ENCODE measurements around the gene SUCNR1.
"Not testable (repeated sequence)": the region's sequence is repeated elsewhere in the genome, so short reads cannot be mapped to it uniquely, and the experiment has no call there.

Gene SUCNR1

DNA sequence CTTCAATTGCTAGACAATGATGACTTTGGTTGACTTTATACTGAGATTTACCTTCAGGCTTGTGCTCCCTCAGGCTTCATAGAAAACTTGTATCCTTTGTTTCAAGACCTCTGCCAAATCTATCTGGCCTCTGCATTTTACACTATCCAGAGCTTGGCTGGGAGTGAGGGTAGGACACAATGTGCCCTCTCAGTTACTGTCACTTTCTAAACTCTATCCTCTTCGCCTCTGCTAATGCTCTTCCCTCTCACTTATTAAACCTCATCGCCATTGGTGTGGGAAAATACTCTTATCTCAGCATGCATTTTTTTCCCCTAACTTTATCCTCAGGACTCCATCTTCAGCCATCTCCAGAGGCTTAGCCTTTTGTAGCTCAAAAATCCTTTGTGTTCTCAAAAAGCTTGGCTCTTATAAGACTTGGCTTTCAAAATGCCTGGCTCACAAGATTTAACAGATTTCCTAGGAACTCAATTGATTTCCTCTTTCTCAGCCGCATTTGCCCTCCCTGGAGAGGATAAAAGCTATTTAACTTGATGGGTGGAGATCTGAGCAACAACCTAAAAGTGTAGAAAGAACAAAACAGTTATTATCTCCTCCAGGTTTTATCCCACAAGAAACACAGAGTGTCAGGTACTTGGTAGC is 28.3 kb downstream of the SUCNR1 start:
- DNase-seq: no peak

DNA sequence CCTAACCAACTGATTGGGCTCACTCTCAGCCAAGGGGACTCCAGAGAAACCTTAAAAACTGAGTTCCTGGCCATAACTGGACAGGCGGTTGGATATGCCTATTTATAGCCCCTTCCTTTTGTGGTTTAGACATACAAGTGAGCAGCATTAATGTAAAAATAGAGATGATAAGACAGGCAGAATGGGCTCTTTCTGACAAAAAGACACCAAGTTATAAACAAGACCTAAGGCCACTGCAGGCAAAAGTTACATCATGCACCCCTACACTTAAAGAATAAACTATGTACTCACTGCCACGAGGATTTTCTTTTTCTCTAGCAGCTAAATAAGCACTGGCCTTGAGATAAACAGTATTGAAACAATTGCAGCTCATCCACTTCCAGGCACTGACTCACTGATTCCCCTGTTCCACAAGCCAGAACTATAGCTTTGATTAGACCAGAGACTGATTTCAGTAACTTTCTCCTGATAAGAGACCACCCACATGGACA is 30.1 kb downstream of the SUCNR1 start:
- no peak for DNase-seq

DNA sequence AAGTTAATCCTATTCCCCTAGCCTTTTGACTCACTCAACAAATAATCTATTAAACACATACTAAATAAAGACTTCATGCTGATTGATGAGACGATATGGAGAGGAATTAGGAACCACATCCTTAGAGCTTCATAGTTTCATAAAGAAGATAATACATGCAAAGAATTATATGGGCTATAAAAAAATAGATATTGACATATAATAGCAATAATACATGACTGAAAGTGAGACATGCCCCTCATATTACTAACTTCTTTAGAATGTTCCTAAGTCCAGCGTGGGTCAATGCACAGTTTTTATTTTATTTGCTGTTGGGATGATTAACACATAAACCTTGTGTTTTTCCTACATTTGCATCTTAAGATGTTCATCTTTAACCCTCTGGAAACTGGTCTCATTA is 32.2 kb downstream of the SUCNR1 start:
- no peak for DNase-seq

DNA sequence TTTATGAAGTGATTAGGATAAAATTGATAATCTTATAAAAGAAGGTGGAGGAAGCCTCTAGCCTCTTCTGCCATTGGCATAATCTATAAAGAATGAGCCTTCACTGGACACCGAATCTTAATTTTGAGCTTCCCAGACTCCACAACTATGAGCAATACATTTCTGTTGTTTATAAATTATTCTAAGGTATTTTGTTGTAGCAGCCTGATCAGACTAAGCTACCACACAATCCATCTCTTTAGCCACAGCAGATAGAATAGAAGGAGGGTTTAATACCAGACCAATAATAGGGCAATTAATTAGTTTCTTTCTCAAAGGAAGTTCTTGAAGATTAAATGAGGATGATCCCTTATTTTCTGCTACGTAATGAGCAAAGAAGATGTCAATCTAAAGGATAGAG is 33.3 kb downstream of the SUCNR1 start:
- DNase-seq: no peak

DNA sequence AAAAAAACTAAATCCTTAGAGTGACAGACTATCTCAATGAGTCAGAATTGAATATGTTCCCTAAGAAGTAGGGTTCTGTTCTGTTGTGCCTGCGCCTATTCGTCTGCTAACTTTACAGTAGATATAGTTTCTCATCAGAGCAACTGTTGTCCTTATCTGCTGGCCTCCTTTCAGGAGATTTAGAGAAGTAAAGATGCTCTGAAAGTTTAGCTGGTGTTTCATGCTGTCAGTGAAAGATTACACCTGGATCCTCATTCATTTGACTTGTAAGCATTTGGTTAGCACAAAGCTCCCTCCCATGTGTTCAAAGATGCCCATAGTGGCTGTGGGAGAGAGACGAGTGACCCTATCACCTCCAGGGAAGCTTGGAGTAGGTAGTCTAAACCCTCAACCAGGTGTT is 35.0 kb downstream of the SUCNR1 start:
- DNase-seq: no peak

DNA sequence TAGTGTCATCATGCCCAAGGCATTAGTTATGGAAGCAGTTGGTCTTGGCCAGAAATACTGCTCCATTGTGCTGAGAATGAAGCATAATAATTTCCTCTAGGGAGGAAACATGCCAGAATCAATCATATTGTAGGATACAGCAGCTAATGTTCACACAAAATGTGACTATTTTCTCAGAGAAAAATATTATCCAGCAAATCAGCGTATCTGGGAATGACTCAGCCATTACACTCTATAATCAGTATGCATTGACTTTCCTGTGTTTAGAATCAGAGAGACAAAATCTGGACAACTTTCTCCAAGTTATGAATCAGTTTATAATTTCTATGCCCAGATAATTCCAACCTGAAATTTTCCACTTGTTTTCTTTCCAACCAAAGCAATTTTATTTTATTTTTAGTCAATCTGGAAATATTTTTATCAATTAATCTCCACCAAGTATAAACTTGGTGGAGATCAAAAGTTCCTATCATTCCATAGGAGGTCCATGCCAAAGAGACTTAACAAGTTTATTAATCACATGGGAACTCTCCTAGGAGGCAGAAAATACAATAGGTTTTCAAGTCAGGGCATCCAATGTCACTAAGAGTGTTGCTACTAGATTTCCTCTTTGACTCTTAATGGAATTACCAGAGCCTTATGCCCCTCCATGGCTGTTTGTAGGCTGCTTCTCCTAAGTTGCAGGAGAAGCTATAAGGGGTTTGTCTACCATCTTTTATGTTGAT is 36.4 kb downstream of the SUCNR1 start:
- no peak for DNase-seq

DNA sequence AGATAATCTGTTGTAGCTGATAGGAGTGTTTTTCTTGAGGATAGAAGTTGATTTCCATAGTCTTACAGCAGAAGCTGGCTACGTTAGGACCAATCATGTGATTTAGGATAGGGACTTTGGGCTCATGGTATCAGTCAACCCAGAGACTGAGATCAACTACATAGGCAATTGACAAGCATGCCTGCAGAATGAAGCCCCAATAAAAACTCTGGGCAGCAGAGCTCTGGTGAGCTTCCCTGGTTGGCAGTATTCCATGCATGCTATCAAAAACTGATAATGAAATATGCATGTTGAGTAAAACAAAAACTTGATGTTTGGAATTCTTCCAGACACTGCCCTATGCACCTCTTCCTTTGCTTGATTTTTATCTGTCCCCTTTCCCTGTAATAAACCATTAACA is 38.0 kb downstream of the SUCNR1 start:
- DNase-seq: no peak

DNA sequence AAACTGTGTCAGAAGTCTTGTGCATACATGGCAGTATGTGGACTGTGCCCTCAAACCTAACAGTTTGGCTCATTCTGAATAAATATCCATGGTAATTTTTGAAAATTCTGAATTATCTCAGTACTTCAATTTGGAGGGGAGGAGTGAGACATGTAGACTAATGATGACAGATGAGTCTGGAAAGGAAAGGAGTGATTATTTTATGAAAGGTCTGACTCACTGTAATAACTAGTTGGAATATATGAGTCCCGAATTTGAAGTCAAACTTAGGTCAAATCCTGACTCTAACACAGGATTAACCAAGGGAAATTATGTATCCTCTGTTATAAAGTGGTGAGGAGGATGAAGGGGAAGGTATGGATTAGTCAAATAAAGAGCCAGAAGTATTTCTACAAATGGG is 38.6 kb downstream of the SUCNR1 start:
- DNase-seq: no peak

DNA sequence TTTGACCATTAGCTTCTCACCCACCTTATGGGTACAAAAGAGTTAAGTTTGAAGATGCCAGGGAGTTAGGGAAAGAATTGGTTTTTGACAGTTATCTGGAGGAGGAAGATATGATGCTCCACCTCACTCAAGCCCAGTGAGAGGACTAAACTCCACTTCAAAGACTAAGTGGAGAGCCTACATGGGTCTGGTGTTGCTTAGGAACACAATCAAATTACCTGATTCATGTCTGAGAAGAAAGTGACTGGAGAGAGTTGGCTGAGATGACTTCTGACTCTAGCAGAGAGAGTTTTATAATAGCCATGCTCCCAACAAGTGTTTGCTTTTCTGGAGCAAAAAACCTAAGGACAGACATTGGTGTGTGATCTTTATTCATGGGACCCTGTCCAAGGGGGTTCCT is 43.3 kb downstream of the SUCNR1 start:
- no peak for DNase-seq

DNA sequence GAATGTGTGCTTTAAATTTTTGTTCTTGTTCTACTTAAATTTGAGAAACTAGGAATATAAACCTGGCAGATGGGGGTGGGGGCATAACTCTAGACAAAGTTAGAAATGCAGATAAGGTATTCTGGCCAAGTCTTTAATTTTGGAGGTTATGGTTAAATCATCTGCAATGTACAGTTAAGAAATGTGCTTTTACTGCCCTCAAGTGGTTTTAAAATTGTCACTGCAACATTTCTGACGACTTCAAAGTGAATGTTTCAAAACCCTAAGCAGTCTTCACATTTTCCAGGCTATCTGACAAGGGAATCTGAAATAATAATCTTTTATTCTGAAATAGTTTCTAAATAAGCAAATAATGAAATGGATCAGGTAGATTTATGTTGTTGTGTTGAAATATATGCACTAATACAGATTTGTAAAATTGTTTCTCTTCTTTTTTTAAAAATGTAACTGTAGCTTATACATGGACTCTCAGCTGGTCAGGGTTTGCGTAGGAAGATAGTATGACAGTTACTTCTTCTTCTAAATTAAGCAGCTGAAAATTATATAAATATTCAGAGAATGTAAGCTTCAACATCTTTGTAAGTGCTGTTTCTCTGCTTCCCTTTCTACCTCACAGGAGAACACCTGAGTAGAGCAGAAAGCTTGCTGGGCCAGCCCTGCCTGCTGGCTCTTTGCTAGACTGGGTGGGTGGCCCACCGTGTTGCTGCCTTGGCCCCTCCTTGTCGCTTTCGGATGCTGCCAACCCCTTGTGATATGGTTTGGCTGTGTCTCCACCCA is 45.0 kb downstream of the SUCNR1 start:
- DNase-seq: peak; percentile 54

DNA sequence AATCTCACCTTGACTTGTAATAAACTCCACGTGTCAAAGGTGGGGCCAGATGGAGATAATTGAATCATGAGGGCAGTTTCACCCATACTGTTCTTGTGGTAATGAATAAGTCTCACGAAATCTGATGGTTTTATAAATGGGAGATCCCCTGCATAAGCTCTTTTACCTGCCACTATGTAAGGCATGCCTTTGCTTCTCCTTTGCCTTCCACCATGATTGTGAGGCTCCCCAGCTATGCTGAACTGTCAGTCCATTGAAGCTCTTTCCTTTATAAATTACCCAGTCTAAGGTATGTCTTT is 45.5 kb downstream of the SUCNR1 start:
- DNase-seq: no peak

DNA sequence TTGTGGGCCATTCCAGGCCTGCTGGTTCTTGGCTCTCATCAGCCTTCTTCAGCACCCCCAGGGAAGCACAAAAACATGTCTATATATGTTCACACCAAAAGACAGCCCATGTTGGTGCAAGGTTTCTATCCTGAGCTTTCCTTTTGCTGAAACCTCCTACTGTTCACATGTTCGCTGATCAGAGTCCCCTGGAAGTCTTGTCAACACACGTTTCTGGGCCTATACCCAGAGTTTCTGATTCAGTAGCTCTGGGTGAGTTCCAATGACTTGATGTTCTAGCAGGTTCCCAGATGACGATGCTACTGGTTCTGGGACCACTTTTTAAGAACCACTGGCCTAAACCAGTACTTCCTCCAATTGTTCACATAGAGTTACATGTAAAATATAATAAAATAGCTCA is 46.0 kb downstream of the SUCNR1 start:
- DNase-seq: no peak

DNA sequence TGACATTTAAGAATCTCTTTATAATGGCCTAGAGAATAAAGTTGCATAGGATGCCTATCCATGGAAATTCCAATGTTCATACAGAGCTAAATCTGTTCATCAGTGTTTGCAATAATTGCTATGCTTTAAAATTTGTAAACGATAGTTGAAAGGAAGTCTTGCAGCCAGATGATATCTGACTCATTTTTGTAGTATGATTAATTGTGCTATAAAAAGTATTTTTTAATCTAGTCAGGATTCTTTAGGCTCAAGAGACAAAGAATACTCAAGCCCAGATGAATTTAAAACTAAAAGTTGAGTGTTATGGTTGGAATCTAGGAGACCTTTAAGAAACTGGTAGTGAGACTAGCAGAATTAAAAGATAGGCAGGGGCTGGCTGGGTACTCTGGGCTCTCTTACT is 50.5 kb downstream of the SUCNR1 start:
- no peak for DNase-seq

DNA sequence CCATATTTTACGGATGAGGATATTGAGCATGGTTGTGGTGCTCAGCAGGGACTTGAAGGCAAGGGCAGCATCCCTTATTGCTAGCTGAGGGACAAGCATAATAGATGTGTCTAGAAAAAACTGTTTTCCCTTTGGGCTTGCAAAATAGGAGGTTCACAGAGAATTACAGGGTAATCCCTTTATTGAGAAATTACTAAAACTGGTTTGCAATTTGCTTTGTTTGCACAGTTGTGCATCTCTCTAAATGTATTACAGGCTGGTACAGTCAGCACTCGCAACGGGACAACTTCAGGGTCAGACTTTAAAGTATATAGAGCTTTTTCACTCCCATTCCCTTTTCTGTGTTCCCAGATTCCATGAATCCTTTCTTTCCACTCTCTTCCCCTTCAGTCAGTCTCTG is 51.3 kb downstream of the SUCNR1 start:
- no peak for DNase-seq

DNA sequence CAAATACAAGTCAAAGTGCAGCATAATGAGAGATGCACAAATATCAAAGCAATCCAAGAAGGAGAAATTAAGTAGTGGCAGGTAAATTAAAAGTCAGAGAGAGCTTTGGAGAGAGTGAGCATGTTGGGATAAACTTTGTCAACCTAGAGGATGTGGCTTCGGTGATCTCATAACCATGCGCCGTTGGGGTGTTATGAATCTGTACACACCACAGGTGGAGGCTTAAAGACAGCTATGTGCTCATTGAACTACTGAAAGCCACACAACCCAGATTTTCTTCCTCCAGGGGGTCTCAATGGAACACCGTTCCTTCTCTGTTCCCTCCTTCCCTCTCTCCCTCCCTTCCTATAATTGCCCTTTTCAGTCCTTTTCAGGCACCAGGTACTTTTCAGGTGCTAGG is 52.0 kb downstream of the SUCNR1 start:
- no peak for DNase-seq

DNA sequence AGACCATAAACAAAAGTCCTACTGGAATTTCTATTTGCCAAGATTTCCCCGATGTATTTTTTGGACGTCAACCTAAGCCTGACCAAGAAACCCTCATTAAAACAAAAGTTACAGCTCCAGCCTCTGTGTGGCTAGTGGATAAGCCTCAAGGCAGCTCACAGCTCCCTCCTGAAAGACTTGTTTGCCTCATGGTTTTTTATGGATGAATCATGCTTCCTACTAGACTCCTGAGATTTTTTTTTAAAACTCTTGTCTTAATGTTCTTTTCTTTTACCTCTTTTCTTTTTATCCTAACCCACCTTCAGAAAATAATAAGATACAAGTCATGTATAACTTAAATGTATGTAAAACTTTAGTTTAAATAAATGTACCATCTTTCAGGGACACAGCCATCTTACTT is 52.4 kb downstream of the SUCNR1 start:
- DNase-seq: no peak

DNA sequence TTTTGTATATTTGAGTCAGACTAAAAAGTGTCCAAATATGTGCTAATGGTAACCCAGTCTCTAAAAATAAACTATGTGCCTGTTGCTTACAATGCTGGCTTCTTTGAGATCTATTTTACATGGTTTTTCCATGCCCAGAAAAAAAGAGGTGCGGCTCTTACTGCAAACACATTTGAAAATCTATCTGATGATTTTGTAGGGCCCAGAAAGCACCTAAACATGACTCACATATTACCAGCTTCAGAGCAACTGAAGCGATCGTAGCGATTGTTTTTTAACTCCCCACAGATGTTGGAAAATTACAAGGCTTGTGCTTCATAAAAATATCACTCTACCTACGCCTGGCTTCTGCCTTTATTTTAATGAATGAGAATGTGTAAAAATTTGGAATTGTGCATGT is 53.5 kb downstream of the SUCNR1 start:
- DNase-seq: no peak

DNA sequence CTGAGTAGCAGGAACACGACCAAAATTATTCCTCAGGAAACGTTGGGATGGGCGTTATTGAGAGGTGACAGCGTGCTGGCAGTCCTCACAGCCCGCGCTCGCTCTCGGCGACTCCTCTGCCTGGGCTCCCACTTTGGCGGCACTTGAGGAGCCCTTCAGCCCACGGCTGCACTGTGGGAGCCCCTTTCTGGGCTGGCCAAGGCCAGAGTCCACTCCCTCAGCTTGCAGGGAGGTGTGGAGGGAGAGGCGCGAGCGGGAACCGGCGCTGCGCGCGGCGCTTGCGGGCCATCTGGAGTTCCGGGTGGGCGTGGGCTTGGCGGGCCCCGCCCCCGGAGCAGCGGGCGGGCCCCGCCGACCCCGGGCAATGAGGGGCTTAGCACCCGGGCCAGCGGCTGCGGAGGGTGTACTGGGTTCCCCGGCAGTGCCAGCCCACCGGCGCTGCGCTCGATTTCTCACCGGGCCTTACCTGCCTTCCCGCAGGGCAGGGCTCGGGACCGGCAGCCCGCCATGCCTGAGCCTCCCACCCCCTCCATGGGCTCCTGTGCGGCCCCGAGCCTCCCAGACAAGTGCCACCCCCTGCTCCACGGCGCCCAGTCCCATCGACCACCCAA is 54.6 kb downstream of the SUCNR1 start:
- DNase-seq: not testable (repeated sequence)

DNA sequence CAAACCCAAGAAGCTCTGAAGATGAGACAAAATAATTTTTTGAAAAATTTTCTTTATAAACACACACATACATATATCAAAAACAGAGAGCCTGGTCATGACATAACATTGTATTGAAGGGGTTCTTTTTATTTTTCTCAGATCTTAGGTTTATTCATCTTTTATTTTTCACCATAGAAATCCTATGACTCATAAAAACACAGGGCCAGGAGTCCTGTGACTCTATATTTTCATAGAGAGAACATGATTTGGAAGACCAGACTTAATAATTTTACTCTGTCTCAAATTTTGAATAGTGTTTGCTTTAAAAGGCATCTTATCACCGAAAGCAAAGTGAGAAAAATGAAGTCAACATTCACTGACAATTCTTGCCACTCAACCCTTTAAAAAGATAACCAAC is 57.7 kb downstream of the SUCNR1 start:
- DNase-seq: no peak

DNA sequence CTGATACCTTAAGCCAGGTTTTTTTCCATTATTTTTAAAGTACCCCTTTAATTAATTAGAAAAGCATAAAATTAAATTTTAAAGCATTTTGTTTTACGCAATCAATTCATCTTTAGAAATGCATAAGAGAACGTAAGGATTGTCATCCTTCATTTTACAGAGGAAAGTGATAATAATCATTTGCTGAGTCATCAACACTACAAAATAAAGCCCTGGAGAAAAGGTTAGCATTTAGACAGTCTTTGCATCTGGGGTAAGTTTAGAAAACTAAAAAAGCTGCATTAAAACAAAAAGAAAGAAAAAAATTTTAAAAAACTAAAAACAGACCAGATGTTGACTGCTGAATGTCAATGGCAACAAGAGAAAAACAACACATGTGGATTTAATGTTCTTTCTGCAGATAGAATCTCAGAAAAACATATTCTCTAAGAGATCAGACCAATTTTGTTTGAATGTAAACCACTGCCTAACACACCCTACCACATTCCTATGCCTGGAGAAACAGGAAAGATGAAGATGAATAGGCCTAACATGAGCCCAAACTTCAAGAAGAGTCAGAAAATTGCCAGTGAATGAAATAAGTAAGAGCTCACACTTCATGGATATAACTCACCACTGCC is 59.9 kb downstream of the SUCNR1 start:
- DNase-seq: no peak
